Keratinocyte (primary cell): ENCODE measurements around the gene PTPRN2. TPM values are rescaled to one million over a fixed set of nuclear protein-coding genes. Genes with fewer than 3 reads are reported as not detected.

ENCODE experiments used
- DNase-seq: peaks from one replicate; pipeline ENCODE4 v3.0.0-alpha.2; 2011; ENCODE audit warnings: low read depth, missing footprints, low spot score
- FAIRE-seq: peaks from 2 replicates; lab custom pipeline; 2011; peaks lifted over from hg19 to GRCh38; lab: Jason Lieb, UNC
- H2AFZ ChIP-seq: 2 replicates; pipeline ENCODE4 v1.6.0; 2012; ENCODE audit warnings: low read length, control low read depth, inconsistent platforms; ENCODE audit not compliant: control insufficient read depth
- H3K27ac ChIP-seq: 2 replicates; pipeline ENCODE4 v1.5.1; 2011; ENCODE audit warnings: low read length; ENCODE audit not compliant: control insufficient read depth, insufficient read depth
- H3K27me3 ChIP-seq: 3 replicates; pipeline ENCODE4 v1.6.0; 2011; ENCODE audit warnings: low read length; ENCODE audit not compliant: control insufficient read depth, insufficient read depth; ENCODE audit errors: extremely low read depth
- H3K36me3 ChIP-seq, 2 experiments: 2 replicates in 1 of 2; 3 replicates in 1 of 2; pipeline ENCODE4 v1.5.1; 2011; ENCODE audit warnings: low read length in 2 of 2, mild to moderate bottlenecking in 1 of 2; ENCODE audit not compliant: control insufficient read depth in 2 of 2, insufficient read depth in 2 of 2; ENCODE audit errors: extremely low read depth in 1 of 2
- H3K4me1 ChIP-seq: 3 replicates; pipeline ENCODE4 v1.5.1; 2011; ENCODE audit warnings: low read length; ENCODE audit not compliant: control insufficient read depth, insufficient read depth; ENCODE audit errors: extremely low read depth
- H3K4me2 ChIP-seq: 3 replicates; pipeline ENCODE4 v1.6.0; 2011; ENCODE audit warnings: low read depth, low read length; ENCODE audit not compliant: control insufficient read depth, insufficient read depth; ENCODE audit errors: extremely low read depth
- H3K4me3 ChIP-seq, 3 experiments: fragments of 200-600 bp in 1 of 3; sonication (generic) in 1 of 3; 2 replicates in 2 of 3; 3 replicates in 1 of 3; pipeline ENCODE4 v1.5.1; 2011 to 2016; ENCODE audit warnings: low read length in 3 of 3, mild to moderate bottlenecking in 3 of 3, control low read depth in 2 of 3, inconsistent platforms in 1 of 3, low read depth in 1 of 3, mixed read lengths in 1 of 3, mixed run types in 1 of 3, moderate library complexity in 1 of 3; ENCODE audit not compliant: control insufficient read depth in 2 of 3, insufficient read depth in 2 of 3; ENCODE audit errors: extremely low read depth in 1 of 3
- H3K79me2 ChIP-seq: 2 replicates; pipeline ENCODE4 v1.6.0; 2012; ENCODE audit warnings: low read length; ENCODE audit not compliant: control insufficient read depth, insufficient read depth
- H3K9ac ChIP-seq: 3 replicates; pipeline ENCODE4 v1.6.0; 2011; ENCODE audit warnings: low read length; ENCODE audit not compliant: control insufficient read depth, insufficient read depth; ENCODE audit errors: extremely low read depth
- H3K9me1 ChIP-seq: 3 replicates; pipeline ENCODE4 v1.6.0; 2011; ENCODE audit warnings: low read length; ENCODE audit not compliant: control insufficient read depth, insufficient read depth; ENCODE audit errors: extremely low read depth
- H3K9me3 ChIP-seq: 2 replicates; pipeline ENCODE4 v1.5.1; 2012; ENCODE audit warnings: low read depth, low read length; ENCODE audit not compliant: control insufficient read depth
- H4K20me1 ChIP-seq: 3 replicates; pipeline ENCODE4 v1.6.0; 2011; ENCODE audit warnings: low read length; ENCODE audit not compliant: control insufficient read depth, insufficient read depth; ENCODE audit errors: extremely low read depth
- CTCF ChIP-seq, 3 experiments: IDR thresholded peaks in 1 of 3; conservative IDR thresholded peaks in 1 of 3; optimal IDR thresholded peaks in 1 of 3; 2 replicates in 2 of 3; 3 replicates in 1 of 3; pipeline versions ENCODE3 to v1.5.1; 2011; ENCODE audit warnings: low read length in 3 of 3, mild to moderate bottlenecking in 3 of 3, moderate library complexity in 2 of 3, control low read depth in 1 of 3, inconsistent platforms in 1 of 3; ENCODE audit not compliant: insufficient read depth in 2 of 3; ENCODE audit errors: extremely low read depth in 1 of 3
- EZH2 ChIP-seq: IDR thresholded peaks from one replicate; pipeline ENCODE4 v1.6.1; 2012; ENCODE audit warnings: inconsistent platforms, mild to moderate bottlenecking, low read length, moderate library complexity
- dilution Hi-C: fragments of 300-500 bp; cut with MboI; formaldehyde crosslinking; loops from one replicate; pipeline ENCODE4 v1.7.0; 2020; ENCODE audit warnings: low sequenced_read_pairs; ENCODE audit not compliant: extremely low pct_ligation_motif_present
- polyA plus RNA-seq, 5 experiments: library from polyadenylated mRNA; depleted of rRNA in 3 of 5; stranded (reverse) in 3 of 5; stranded (forward) in 1 of 5; unstranded in 1 of 5; fragments of >200 nt; gene quantifications; 1 replicate in 1 of 5; 2 replicates in 3 of 5; 3 replicates in 1 of 5; pipeline versions ENCODE4 v1.2.1 to v1.2.3, GENCODE V29; 2011 to 2012; ENCODE audit warnings: missing spikeins in 2 of 5, low read depth in 1 of 5, low replicate concordance in 1 of 5

Gene PTPRN2
- polyA plus RNA-seq, 1 donor (not counting 4 experiments of a cell fraction or from before 2014, with no cell fraction given) = not detected

- dilution Hi-C loops = no loop called here
- no peaks in the 10 kb centered on the region for H3K9me1 ChIP-seq
- DNase-seq (no peak), FAIRE-seq (no peak)
- H3K9me3 ChIP-seq = peaks cover 9% of the 10 kb centered on the region
- H3K4me2 ChIP-seq = no peak overlapping the region
- H3K79me2 ChIP-seq = no peaks in the 10 kb centered on the region
- H4K20me1 ChIP-seq = no peaks in the 10 kb centered on the region
- no peaks in the 10 kb centered on the region for H3K36me3 ChIP-seq
- H3K4me1 ChIP-seq = no peaks in the 10 kb centered on the region
- no peak overlapping the region for H3K27ac ChIP-seq
- TF ChIP-seq CTCF (optimal IDR thresholded peaks at IDR 0.05 in 1 of 3, IDR thresholded peaks at IDR 0.05 in 1 of 3, conservative IDR thresholded peaks at IDR 0.05 in 1 of 3; ENCODE audit: extremely low read depth in 1 of 3, insufficient read depth in 2 of 3, low read length in 3 of 3) (no peak), EZH2 (no peak)
- H3K9ac ChIP-seq = no peak overlapping the region
- no peak overlapping the region for H3K4me3 ChIP-seq
- H3K27me3 ChIP-seq = no peaks in the 10 kb centered on the region
- H2AFZ ChIP-seq = no peak overlapping the region
These were observed 182.3 kb downstream of the PTPRN2 start for GRCh38 chr7:158405324-158405723.

GRCh38 chr7:158404031-158404761 is 183.4 kb downstream of the PTPRN2 start:
- Histone ChIP-seq H3K9ac (no peak overlapping the region), H4K20me1 (no peaks in the 10 kb centered on the region), H3K79me2 (no peaks in the 10 kb centered on the region), H3K9me1 (no peaks in the 10 kb centered on the region), H3K9me3 (peaks cover 11% of the 10 kb centered on the region), H2AFZ (no peak overlapping the region), H3K4me1 (no peaks in the 10 kb centered on the region), H3K4me2 (no peak overlapping the region), H3K4me3 (no peak overlapping the region), H3K27ac (no peak overlapping the region), H3K27me3 (no peaks in the 10 kb centered on the region), H3K36me3 (no peaks in the 10 kb centered on the region)
- DNase-seq = no peak
- dilution Hi-C loops = no loop called here
- TF ChIP-seq CTCF (optimal IDR thresholded peaks at IDR 0.05 in 1 of 3, IDR thresholded peaks at IDR 0.05 in 1 of 3, conservative IDR thresholded peaks at IDR 0.05 in 1 of 3; ENCODE audit: extremely low read depth in 1 of 3, insufficient read depth in 2 of 3, low read length in 3 of 3) (no peak), EZH2 (no peak)
- no peak for FAIRE-seq
